Aorta (tissue), 5 donors: ENCODE measurements around the gene MDM2. TPM values are rescaled to one million over a fixed set of nuclear protein-coding genes. Genes with fewer than 3 reads are reported as not detected.

Experiments used
- ATAC-seq: fragments of 200-7000 bp; cut with Tn5 transposase; one replicate; pipeline ENCODE4 v1.9.1; 2022; ENCODE audit warnings: moderate library complexity; ENCODE audit not compliant: low FRiP score
- DNase-seq, 2 donors: peaks; one replicate each; pipeline ENCODE4 v3.0.0-alpha.2; 2020
- H3K27ac ChIP-seq, 2 donors: one replicate each; pipeline ENCODE4 v1.5.1; 2013; ENCODE audit warnings: low read length in 2 of 2, mild to moderate bottlenecking in 2 of 2, moderate library complexity in 2 of 2, control low read depth in 1 of 2, inconsistent platforms in 1 of 2, low read depth in 1 of 2
- H3K27me3 ChIP-seq, 2 donors: one replicate each; pipeline ENCODE4 v1.6.1; 2013; ENCODE audit warnings: control low read depth in 1 of 2, low read length in 1 of 2, mild to moderate bottlenecking in 1 of 2, moderate library complexity in 1 of 2; ENCODE audit not compliant: insufficient read depth in 2 of 2, control insufficient read depth in 1 of 2
- H3K36me3 ChIP-seq, 2 donors: one replicate each; pipeline ENCODE4 v1.6.1; 2013; ENCODE audit warnings: control low read depth in 1 of 2, low read length in 1 of 2, mild to moderate bottlenecking in 1 of 2; ENCODE audit not compliant: insufficient read depth in 2 of 2, control insufficient read depth in 1 of 2
- H3K4me1 ChIP-seq, 2 donors: one replicate each; pipeline ENCODE4 v1.6.1; 2013; ENCODE audit warnings: low read length in 2 of 2, control low read depth in 1 of 2, mild to moderate bottlenecking in 1 of 2, moderate library complexity in 1 of 2; ENCODE audit not compliant: insufficient read depth in 2 of 2, control insufficient read depth in 1 of 2
- H3K4me3 ChIP-seq, 2 donors: one replicate each; pipeline ENCODE4 v1.5.1; 2013; ENCODE audit warnings: low read length in 2 of 2, control low read depth in 1 of 2, mild to moderate bottlenecking in 1 of 2
- H3K9me3 ChIP-seq: one replicate; pipeline ENCODE4 v1.6.1; 2013; ENCODE audit warnings: mild to moderate bottlenecking, low read length; ENCODE audit not compliant: control insufficient read depth
- WGBS, 2 donors: extraction: QIAGEN DNeasy Blood & Tissue Kit; methylation state at CpG; one replicate each; pipeline ENCODE4 v1.1.7; 2013; 5-methylcytosine and 5-hydroxymethylcytosine counted together
- intact Hi-C, 2 donors: fragments of 100-400 bp; cut with DNase I; formaldehyde crosslinking; loops; one replicate each; pipeline versions ENCODE4 v1.14.2 to v1.15.0; 2022
- polyA plus RNA-seq, 2 donors: library from polyadenylated mRNA; stranded (reverse); fragments of 200-250 nt; gene quantifications; one replicate each; pipeline ENCODE4 v1.2.3, GENCODE V29; 2013
- total RNA-seq, 2 donors: library from RNA; stranded (reverse); fragmentation: NEBNext Ultra II Directional; extraction: Animal tissue kit (Norgen Biotek cat#: 25700); gene quantifications; one replicate each; pipeline ENCODE4 v1.2.1, GENCODE V29; 2021
- donor health status: healthy with polysubstance abuse.
- donor health status: Bipolar disorder and iron deficiency.
- donor health status: DM: no; HTN: no; CAD: no.
- donor health status: DM: no; HTN: no; CAD: no.
- donor health status: DM: yes; HTN: yes; CAD: no.

MDM2 gene
- total and polyA plus RNA-seq, 4 donors: 21.4 to 121 (median 70.8) TPM

- Histone ChIP-seq H3K9me3 (no peaks in the 10 kb centered on the region), H3K27me3 (no peaks in the 10 kb centered on the region), H3K36me3 (no peaks in the 10 kb centered on the region), H3K4me1 (no peaks in the 10 kb centered on the region), H3K4me3 (no peak overlapping the region), H3K27ac (no peak overlapping the region)
- DNase-seq: no peak
- ATAC-seq: no peak
- intact Hi-C loops: no loop called here
- 93 to 94% methylated on average over 4 of the region's 4 CpGs for WGBS, 2 donors
These were observed 70.3 kb downstream of the MDM2 start for GRCh38 chr12:68878283-68878682.

DNA sequence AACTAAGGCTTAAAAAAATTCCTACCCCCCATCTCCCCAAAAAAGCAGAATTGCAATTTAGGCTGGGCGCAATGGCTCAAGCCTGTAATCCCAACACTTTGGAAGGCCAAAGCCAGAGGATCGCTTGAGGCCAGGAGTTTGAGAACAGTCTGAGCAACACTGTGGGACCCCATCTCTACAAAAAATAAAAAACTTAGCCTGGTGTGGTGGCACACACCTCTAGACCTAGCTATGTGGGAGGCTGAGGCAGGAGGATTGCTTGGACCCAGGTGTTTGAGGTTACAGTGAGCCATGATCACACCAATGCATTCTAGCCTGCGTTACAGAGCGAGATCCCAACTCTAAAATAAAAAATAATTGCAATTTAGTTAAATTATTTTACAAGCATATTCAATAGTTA is 70.9 kb downstream of the MDM2 start:
- Histone ChIP-seq H3K4me3 (no peak overlapping the region), H3K4me1 (no peaks in the 10 kb centered on the region), H3K9me3 (no peaks in the 10 kb centered on the region), H3K27me3 (no peaks in the 10 kb centered on the region), H3K27ac (no peak overlapping the region), H3K36me3 (no peaks in the 10 kb centered on the region)
- no peak for ATAC-seq
- DNase-seq: no peak
- WGBS, 2 donors: 94 to 96% methylated on average over 4 of the region's 4 CpGs
- intact Hi-C loops: no loop called here

- no peak overlapping the region for H3K4me3 ChIP-seq
- no peak overlapping the region for H3K27ac ChIP-seq
- intact Hi-C loops: no loop called here
- no peaks in the 10 kb centered on the region for H3K27me3 ChIP-seq
- H3K9me3 ChIP-seq: no peaks in the 10 kb centered on the region
- H3K36me3 ChIP-seq: no peaks in the 10 kb centered on the region
- no peak for ATAC-seq
- H3K4me1 ChIP-seq: no peaks in the 10 kb centered on the region
- 70% methylated on average over 5 of the region's 5 CpGs for WGBS, 2 donors
- DNase-seq: no peak
These were observed 72.8 kb downstream of the MDM2 start for GRCh38 chr12:68880660-68881325.

DNA sequence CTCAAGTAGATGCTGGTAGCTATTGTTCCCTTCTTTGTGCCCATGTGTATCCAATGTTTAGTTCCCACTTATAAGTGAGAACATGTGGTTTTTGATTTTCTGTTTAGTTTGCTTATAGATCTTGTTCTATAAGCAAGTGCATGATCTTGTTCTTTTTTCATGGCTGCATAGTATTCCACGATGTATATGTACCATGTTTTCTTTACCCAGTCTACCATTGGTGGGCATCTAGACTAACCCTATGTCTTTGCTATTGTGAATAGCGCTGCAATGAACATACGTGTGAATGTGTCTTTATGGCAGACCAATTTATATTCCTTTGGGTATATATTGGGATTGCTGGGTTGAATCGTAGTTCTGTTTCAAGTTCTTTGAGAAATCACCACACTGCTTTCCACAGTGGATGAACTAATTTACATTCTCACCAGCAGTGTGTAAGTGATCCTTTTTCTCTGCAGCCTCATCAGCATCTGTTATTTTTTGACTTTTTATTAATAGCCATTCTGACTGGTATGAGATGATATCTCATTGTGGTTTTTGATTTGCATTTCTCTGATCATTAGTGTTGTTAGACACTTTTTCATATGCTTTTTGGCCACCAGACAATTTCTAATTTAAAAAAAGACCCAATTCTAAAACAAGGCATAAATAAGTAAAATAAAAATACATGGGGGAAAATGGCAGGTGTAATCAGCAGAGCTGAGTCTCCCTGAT is 74.4 kb downstream of the MDM2 start:
- no peaks in the 10 kb centered on the region for H3K36me3 ChIP-seq
- DNase-seq (no peak), ATAC-seq (no peak)
- no peak overlapping the region for H3K27ac ChIP-seq
- H3K4me3 ChIP-seq: no peak overlapping the region
- 93 to 94% methylated on average over 4 of the region's 4 CpGs for WGBS, 2 donors
- no peaks in the 10 kb centered on the region for H3K4me1 ChIP-seq
- intact Hi-C loops: no loop called here
- no peaks in the 10 kb centered on the region for H3K9me3 ChIP-seq
- H3K27me3 ChIP-seq: no peaks in the 10 kb centered on the region

DNA sequence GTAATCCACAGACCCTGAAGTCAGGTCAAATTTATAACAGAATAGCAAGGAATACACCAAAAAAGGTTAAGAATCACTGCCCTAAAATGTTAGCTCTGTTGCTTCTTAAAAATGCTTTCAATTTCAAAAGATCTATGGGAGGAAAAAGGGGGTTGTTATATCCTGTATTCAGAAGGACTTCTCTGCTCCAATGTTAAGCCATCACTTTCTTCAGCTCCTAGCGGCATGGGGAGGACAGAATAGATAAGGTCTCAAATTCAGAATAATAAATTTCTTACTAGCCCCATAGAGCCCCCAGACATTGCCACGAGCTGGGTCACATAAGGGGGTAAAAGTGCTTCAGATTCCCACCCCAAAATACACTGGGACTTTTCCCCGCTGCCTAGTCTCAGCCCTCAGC is 75.2 kb downstream of the MDM2 start:
- DNase-seq: no peak
- WGBS, 2 donors: 75 to 78% methylated on average over 3 of the region's 3 CpGs
- Histone ChIP-seq H3K36me3 (no peaks in the 10 kb centered on the region), H3K9me3 (no peaks in the 10 kb centered on the region), H3K4me1 (no peaks in the 10 kb centered on the region), H3K4me3 (no peak overlapping the region), H3K27ac (no peak overlapping the region), H3K27me3 (no peaks in the 10 kb centered on the region)
- intact Hi-C loops: no loop called here
- no peak for ATAC-seq

DNA sequence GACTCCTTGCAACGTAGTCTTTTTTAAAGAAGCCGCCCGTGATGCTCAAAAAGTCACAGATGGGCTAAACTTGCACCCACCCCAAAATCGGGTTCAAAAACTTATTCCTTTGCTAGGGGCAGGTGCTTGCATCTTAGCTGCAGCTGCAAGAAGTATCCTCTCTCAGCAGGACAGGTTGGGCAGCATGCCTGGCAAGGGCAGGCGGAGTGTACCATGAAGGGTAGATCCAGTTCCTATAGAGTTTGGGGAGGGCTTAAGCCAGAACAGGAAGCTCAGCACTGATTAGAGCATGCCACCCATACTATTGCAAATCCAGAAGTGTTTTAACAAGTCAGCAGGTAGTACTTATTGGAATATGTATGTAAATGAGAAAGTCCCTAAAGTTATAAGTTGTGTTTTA is 76.3 kb downstream of the MDM2 start:
- intact Hi-C loops: no loop called here
- Histone ChIP-seq H3K27ac (no peak overlapping the region), H3K36me3 (no peaks in the 10 kb centered on the region), H3K4me3 (no peak overlapping the region), H3K27me3 (no peaks in the 10 kb centered on the region), H3K4me1 (no peaks in the 10 kb centered on the region), H3K9me3 (no peaks in the 10 kb centered on the region)
- WGBS, 2 donors: 85 to 86% methylated on average over 5 of the region's 5 CpGs
- ATAC-seq (no peak), DNase-seq (no peak)

GRCh38 chr12:68885381-68885780 is 77.4 kb downstream of the MDM2 start:
- no peaks in the 10 kb centered on the region for H3K4me1 ChIP-seq
- H3K4me3 ChIP-seq: no peak overlapping the region
- DNase-seq (no peak), ATAC-seq (no peak)
- intact Hi-C loops: no loop called here
- WGBS, 2 donors: 75 to 88% methylated on average over 3 of the region's 3 CpGs
- H3K27me3 ChIP-seq: no peaks in the 10 kb centered on the region
- no peaks in the 10 kb centered on the region for H3K36me3 ChIP-seq
- H3K27ac ChIP-seq: no peak overlapping the region
- no peaks in the 10 kb centered on the region for H3K9me3 ChIP-seq

- no peaks in the 10 kb centered on the region for H3K4me1 ChIP-seq
- H3K4me3 ChIP-seq: no peak overlapping the region
- intact Hi-C loops: no loop called here
- no peaks in the 10 kb centered on the region for H3K27me3 ChIP-seq
- WGBS, 2 donors: 70 to 73% methylated on average over 5 of the region's 5 CpGs
- H3K27ac ChIP-seq: no peak overlapping the region
- no peaks in the 10 kb centered on the region for H3K9me3 ChIP-seq
- no peak for DNase-seq
- H3K36me3 ChIP-seq: no peaks in the 10 kb centered on the region
- no peak for ATAC-seq
These were observed 78.9 kb downstream of the MDM2 start for GRCh38 chr12:68886636-68887572.
